ENCODE measurements around the gene ZSCAN2.
"Not testable (repeated sequence)": the region's sequence is repeated elsewhere in the genome, so short reads cannot be mapped to it uniquely, and the experiment has no call there.

Gene ZSCAN2

DNA sequence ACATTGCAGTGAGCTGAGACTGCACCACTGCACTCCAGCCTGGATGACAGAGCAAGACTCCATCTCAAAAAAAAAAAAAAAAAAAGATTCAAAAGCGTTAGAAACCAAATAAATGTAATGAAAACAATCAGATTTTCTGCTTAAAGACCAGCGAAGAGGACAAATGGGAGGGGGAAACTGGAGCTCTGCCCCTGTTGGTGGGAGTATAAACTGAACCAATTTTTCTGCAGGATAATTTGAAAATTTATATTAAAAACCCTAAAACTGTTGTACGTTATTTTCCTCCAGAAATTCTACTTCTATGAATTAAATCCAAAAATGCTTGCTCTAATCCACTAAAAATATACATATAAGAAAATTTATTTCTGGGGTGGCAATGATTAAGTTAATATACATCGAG is 25.3 kb upstream of the ZSCAN2 start:
- no peak for TF ChIP-seq ELF4 (IDR thresholded peaks at IDR 0.05)
- TF ChIP-seq BHLHE40 (IDR thresholded peaks at IDR 0.05; ENCODE audit: borderline replicate concordance): no peak
- no peak for TF ChIP-seq LEF1 (IDR thresholded peaks at IDR 0.05; ENCODE audit: borderline replicate concordance)
- no peak for TF ChIP-seq ZNF384 (IDR thresholded peaks at IDR 0.05)
- no peak for TF ChIP-seq FOXK2 (IDR thresholded peaks at IDR 0.05)
- TF ChIP-seq SP1 (IDR thresholded peaks at IDR 0.05): no peak
- no peak for TF ChIP-seq HDGF (IDR thresholded peaks at IDR 0.05; ENCODE audit: borderline replicate concordance)
- TF ChIP-seq SUZ12 (IDR thresholded peaks at IDR 0.05): no peak
- no peak for TF ChIP-seq FOXM1 (IDR thresholded peaks at IDR 0.05; ENCODE audit: borderline replicate concordance)
- no peak for TF ChIP-seq FOXA1 (IDR thresholded peaks at IDR 0.05)
- TF ChIP-seq, protein P1, sequence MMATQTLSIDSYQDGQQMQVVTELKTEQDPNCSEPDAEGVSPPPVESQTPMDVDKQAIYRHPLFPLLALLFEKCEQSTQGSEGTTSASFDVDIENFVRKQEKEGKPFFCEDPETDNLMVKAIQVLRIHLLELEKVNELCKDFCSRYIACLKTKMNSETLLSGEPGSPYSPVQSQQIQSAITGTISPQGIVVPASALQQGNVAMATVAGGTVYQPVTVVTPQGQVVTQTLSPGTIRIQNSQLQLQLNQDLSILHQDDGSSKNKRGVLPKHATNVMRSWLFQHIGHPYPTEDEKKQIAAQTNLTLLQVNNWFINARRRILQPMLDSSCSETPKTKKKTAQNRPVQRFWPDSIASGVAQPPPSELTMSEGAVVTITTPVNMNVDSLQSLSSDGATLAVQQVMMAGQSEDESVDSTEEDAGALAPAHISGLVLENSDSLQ (IDR thresholded peaks at IDR 0.05): no peak
- no peak for TF ChIP-seq L3MBTL2 (conservative IDR thresholded peaks at IDR 0.05)
- no peak for TF ChIP-seq ARNT (IDR thresholded peaks at IDR 0.05)
- TF ChIP-seq TARDBP (IDR thresholded peaks at IDR 0.05): no peak
- TF ChIP-seq NFRKB (IDR thresholded peaks at IDR 0.05): no peak
- TF ChIP-seq CTBP1 (IDR thresholded peaks at IDR 0.05; ENCODE audit: borderline replicate concordance): no peak
- no peak for DNase-seq (ENCODE audit: extremely low spot score)
- ChIA-PET POLR2A (no interaction called here), CTCF (interaction anchor here (0.6 to 1.6 kb wide), 2 partner anchors 12 to 16 kb away, joined by 4 to 5 read pairs; no protein-coding TSS in a partner anchor)

GRCh38 chr15:84577891-84578290 is 22.9 kb upstream of the ZSCAN2 start:
- CTCF ChIA-PET: interaction anchor here (0.8 kb wide), 1 partner anchor 10 kb away, joined by 3 read pairs; no protein-coding TSS in a partner anchor
- POLR2A ChIA-PET; DNase-seq (ENCODE audit: extremely low spot score): not testable (repeated sequence)

DNA sequence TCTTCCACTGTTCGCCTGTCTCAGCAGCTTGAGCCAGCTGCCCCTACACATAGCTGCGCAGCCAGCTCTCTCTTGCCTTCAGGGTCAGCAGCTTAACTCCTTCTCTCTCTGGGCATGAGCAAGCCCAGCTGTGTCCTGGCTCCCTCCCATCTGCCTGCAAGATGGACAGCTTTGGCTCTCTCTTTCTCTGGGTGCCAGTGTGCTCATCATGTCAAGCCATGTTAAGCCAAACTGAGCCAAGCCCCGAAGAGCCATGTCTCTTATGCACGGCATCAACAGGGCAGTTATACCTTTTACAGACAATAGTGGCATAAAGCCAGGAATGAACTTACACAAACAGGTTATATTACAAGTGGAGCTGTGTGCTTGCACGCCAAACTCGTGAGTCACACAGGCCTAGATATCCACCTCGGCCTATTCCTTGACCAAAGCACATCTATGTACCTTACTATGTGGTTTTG is 21.5 kb upstream of the ZSCAN2 start:
- POLR2A ChIA-PET; DNase-seq (ENCODE audit: extremely low spot score): not testable (repeated sequence)
- CTCF ChIA-PET: interaction anchor here (3.4 kb wide), 1 partner anchor 8 kb away, joined by 18 read pairs; no protein-coding TSS in a partner anchor

DNA sequence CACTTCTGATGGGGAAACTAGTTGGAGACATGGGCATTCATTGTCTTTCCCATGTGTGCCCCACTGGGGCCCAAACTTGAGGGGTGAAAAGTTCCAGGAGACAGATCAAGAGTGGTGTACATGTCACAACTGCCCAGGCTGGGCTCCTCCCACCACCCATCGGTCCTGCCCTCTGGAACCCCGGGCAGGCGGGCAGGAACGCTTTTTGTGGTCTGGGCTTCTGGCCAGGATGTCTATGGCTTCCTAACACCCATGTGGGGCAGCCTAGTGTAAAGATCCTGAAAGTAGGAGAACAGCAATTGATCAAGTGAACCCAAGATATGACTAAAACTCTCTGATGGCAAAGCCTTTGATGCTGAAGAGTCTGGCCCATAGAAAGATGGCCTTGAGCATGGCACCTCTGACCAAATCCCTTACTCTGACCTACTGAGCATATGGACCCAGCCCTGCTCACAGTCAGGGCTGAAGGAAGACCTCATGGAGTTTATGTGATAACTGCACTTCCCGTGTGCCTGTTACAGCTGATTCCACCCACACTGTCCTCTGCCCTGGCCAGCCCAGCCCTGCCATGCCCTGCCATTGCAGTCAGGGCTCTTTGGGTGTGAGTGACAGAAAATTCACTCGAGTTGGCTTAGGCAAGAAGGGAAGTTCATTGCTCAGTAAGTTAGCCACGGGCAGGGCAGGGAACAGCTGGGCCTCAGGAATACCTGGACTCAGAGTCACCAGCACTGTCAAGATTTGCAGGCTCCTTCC is 19.0 kb upstream of the ZSCAN2 start:
- POLR2A ChIA-PET; DNase-seq (ENCODE audit: extremely low spot score): not testable (repeated sequence)
- CTCF ChIA-PET: interaction anchor here (3.4 kb wide), 1 partner anchor 11 kb away, joined by 18 read pairs; no protein-coding TSS in a partner anchor

DNA sequence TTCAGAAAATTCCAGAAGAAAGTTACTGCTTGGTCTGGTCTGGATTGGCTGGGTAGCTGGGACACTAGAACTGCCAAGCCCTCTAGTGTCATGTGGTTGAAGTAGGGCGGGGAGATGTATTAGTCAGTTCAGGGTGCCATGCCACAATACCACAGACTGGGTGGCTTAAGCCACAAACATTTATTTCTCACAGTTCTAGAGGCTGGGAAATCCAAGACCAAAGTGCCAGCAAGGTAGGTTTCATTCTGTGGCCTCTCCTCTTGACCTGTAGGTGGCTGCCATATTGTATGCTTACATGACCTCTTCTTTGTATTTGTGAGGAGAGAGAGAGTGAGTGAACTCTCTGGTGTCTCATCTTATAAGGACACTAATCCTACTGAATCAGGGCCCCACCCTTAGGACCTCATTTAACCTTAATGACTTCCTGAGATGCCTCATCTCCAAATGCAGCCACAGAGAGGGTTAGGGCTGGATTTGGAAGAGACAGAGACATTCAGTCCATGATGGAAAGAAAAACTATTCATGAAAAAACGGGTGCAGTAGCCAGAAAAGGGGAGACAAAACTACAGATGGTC is 18.1 kb upstream of the ZSCAN2 start:
- DNase-seq (ENCODE audit: extremely low spot score): no peak
- TF ChIP-seq ARNT (IDR thresholded peaks at IDR 0.05) (no peak), FOXA1 (IDR thresholded peaks at IDR 0.05) (no peak), ELF4 (IDR thresholded peaks at IDR 0.05) (no peak), L3MBTL2 (conservative IDR thresholded peaks at IDR 0.05) (no peak), FOXK2 (IDR thresholded peaks at IDR 0.05) (no peak), SUZ12 (IDR thresholded peaks at IDR 0.05) (no peak), BHLHE40 (IDR thresholded peaks at IDR 0.05; ENCODE audit: borderline replicate concordance) (no peak), TARDBP (IDR thresholded peaks at IDR 0.05) (no peak), ZNF384 (IDR thresholded peaks at IDR 0.05) (no peak), CTBP1 (IDR thresholded peaks at IDR 0.05; ENCODE audit: borderline replicate concordance) (no peak), NFRKB (IDR thresholded peaks at IDR 0.05) (no peak), FOXM1 (IDR thresholded peaks at IDR 0.05; ENCODE audit: borderline replicate concordance) (no peak), LEF1 (IDR thresholded peaks at IDR 0.05; ENCODE audit: borderline replicate concordance) (no peak), SP1 (IDR thresholded peaks at IDR 0.05) (no peak), HDGF (IDR thresholded peaks at IDR 0.05; ENCODE audit: borderline replicate concordance) (no peak)
- TF ChIP-seq, protein P1 (IDR thresholded peaks at IDR 0.05): no peak
- ChIA-PET CTCF (no interaction called here), POLR2A (no interaction called here)

DNA sequence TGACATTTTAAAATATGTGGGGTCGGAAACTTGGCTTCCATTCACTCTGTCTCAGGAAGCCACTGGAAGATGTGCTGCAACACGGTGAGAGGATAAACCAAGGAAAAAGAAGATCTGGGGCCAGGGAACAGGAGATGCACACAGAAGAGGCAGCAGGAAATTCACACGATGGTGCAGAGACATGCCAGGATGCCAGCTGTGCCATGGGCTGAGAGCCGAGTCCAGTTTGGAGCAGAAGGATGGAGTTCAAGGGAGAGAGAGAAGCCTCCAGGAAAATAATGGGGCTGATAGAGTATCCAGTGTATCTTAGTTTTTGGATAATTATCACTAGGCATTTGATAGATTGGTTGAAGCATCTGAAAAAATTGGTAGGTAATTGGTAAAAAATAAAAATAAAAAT is 16.9 kb upstream of the ZSCAN2 start:
- POLR2A ChIA-PET; DNase-seq (ENCODE audit: extremely low spot score): not testable (repeated sequence)
- CTCF ChIA-PET: interaction anchor here (1.5 kb wide), 1 partner anchor 13 kb away, joined by 5 read pairs; no protein-coding TSS in a partner anchor

DNA sequence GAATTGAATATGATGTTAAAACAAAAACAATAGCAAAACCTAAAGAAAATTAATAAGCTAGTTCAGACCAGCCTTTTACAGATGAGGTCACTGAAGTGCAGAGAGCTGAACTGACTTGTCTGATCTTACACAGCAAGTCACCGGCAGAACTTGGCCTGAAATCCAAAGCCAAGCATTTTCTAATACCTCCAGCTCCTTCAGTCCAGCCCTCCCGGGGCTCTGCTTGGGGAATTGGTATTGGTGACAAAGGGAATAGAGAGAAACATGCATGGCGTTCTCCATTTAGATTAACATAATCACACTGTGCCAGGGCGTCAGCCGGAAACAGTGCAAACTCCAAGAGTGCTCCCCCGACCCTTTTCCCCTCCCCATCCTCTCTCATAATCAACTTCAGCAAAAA is 14.1 kb upstream of the ZSCAN2 start:
- ChIA-PET POLR2A (no interaction called here), CTCF (interaction anchor here (0.6 to 1.0 kb wide), 2 partner anchors 16 to 45 kb away, joined by 4 to 13 read pairs; no protein-coding TSS in a partner anchor)
- no peak for TF ChIP-seq HDGF (IDR thresholded peaks at IDR 0.05; ENCODE audit: borderline replicate concordance)
- TF ChIP-seq FOXA1 (IDR thresholded peaks at IDR 0.05): no peak
- no peak for TF ChIP-seq TARDBP (IDR thresholded peaks at IDR 0.05)
- TF ChIP-seq SP1 (IDR thresholded peaks at IDR 0.05): no peak
- no peak for TF ChIP-seq LEF1 (IDR thresholded peaks at IDR 0.05; ENCODE audit: borderline replicate concordance)
- TF ChIP-seq, protein P1 (IDR thresholded peaks at IDR 0.05): no peak
- TF ChIP-seq ELF4 (IDR thresholded peaks at IDR 0.05): no peak
- DNase-seq (ENCODE audit: extremely low spot score): no peak
